Urinary bladder (tissue), 4 donors: Measurements from ENCODE around the gene MRE11. TPM values are rescaled to one million over a fixed set of nuclear protein-coding genes. Genes with fewer than 3 reads are reported as not detected.
A peak's percentile ranks its signal among the peaks of the same experiment; 100 is the strongest.

Experiments
- DNase-seq: peaks from one replicate; pipeline ENCODE4 v3.0.0-alpha.2; 2015; ENCODE audit errors: extremely low spot score
- H3K27ac ChIP-seq: one replicate; pipeline ENCODE4 v1.5.1; 2013; ENCODE audit warnings: low read depth, mild to moderate bottlenecking, moderate library complexity
- H3K36me3 ChIP-seq: one replicate; pipeline ENCODE4 v1.6.1; 2013; ENCODE audit warnings: mild to moderate bottlenecking, moderate library complexity; ENCODE audit not compliant: insufficient read depth
- H3K4me1 ChIP-seq: one replicate; pipeline ENCODE4 v1.6.1; 2013; ENCODE audit warnings: mild to moderate bottlenecking, moderate library complexity; ENCODE audit not compliant: insufficient read depth
- H3K4me3 ChIP-seq: one replicate; pipeline ENCODE4 v1.5.1; 2013; ENCODE audit warnings: low read depth, low read length
- WGBS: extraction: QIAGEN DNeasy Blood & Tissue Kit; methylation state at CpG from one replicate; pipeline ENCODE4 v1.1.7; 2013; 5-methylcytosine and 5-hydroxymethylcytosine counted together
- polyA plus RNA-seq: library from polyadenylated mRNA; stranded (reverse); fragments of 200-250 nt; gene quantifications from one replicate; pipeline ENCODE4 v1.2.3, GENCODE V29; 2013
- total RNA-seq: library from RNA; depleted of rRNA; stranded (reverse); fragments of >200 nt; gene quantifications from one replicate; pipeline ENCODE4 v1.2.3, GENCODE V29; 2014
- donor health status: healthy with polysubstance abuse.
- donor health status: healthy.

MRE11 gene
- total and polyA plus RNA-seq, 2 donors = 9.8 to 46.0 TPM

DNA sequence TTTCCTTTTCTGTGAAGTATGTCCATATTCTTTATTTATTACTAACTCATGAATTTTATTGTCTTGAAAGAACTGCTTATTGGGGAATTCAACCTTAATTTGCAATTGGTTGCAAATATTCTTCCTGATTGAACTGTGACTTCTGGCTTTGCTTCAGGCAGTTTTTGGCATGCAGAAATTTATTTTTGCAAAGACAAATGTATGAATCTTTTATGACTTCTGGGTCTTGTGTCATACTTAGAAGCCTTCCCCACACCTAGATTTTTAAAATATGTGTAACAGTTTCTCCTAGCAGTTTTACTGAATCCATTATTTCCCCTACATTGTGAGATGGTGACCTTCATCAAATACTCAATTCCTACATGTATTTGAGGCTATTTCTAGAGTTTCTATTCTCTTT, 12.3 kb downstream of the MRE11 start:
- H3K36me3 ChIP-seq = peaks cover 5% of the 10 kb centered on the region

DNA sequence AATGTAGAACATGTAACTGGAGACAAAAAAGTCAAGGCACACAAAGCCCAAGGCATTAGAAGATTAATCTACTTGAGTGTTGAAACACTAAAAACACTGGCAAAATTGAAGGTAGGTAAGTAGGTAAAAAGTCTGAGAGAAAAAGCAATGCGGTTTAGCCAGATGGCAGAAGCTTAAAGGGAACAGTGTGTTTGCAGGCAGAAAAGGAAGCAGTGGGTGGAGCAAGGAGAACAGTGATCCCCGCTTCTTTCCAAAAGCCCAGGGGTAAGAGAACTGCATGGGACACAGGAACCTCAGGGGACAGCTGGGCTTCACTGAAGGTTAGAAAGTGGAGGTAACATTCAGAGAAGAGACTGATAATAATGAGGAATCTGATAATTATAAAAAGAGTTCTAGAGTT, 16.0 kb downstream of the MRE11 start:
- DNase-seq = no peak
- WGBS = 88% methylated on average over 2 of the region's 2 CpGs
- Histone ChIP-seq H3K4me3 (no peak overlapping the region), H3K27ac (no peak overlapping the region), H3K4me1 (no peaks in the 10 kb centered on the region), H3K36me3 (peaks cover 3% of the 10 kb centered on the region)

More for the DNA sequence above, 12.3 kb downstream of the MRE11 start:
- Histone ChIP-seq H3K4me1 (no peaks in the 10 kb centered on the region), H3K4me3 (no peak overlapping the region), H3K27ac (no peak overlapping the region)
- DNase-seq = no peak

DNA sequence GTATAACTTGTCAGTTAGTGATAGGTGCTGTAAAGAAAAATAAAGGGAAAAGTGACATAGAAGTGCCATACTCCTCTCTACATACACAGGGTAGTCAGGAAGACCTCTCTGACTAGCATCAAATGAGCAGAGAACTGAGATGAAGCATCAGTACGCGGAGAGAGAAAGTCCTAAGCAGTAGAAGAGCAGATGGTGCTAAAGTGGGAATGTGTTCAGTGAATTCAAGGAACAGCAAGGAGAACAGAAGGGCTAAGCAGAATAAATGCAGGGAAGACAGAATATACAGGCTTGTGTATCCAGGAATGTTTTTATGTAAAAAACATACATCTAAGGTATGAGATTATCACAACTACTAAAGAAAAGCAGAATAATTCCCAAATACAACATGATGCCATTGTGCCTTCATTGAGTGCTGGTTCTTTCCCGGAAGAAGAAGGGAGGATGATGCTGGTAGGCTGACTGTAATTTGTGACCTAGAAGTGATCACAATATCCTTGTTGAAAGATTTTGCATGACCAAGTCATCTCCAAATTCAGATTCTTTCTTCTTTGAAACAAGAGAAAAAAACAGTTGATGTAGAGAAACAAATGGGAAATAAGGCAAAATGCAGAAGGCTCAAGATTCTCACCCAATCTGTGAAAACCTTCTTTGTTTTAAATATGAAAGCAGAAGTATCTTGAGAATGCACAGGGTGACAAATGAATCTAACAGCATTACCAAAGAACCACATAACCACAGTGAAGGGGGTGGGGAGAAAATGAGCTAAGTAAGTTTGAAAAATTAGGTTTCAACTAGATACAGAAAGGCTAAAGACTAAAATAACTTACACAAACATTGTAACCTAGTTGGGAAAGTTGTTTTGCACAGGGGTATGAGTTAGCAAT, 20.5 kb downstream of the MRE11 start:
- WGBS = 97% methylated on average over 3 of the region's 3 CpGs

DNA sequence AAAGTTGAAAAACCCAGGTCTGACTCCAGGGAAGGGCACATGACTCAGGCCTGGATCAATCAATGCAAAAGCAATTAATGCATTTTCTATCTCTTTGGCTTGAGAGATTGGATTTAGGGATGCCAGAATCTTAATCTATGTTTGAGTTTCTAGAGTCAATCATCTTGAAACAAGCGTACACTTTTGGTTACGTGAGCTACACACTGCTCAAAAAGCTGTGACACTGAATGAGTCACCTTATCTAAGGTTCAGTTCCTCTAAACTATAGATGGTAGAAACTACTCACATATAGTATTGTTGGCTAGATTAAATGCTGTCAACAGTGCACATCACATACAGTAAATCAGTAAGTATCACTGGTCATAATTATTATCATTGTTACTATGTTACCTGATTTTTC, 24.2 kb downstream of the MRE11 start:
- Histone ChIP-seq H3K36me3 (peaks cover 5% of the 10 kb centered on the region), H3K27ac (no peak overlapping the region)

More for the DNA sequence above, 20.5 kb downstream of the MRE11 start:
- Histone ChIP-seq H3K27ac (no peak overlapping the region), H3K36me3 (peaks cover 5% of the 10 kb centered on the region), H3K4me1 (no peaks in the 10 kb centered on the region), H3K4me3 (no peak overlapping the region)
- no peak for DNase-seq

DNA sequence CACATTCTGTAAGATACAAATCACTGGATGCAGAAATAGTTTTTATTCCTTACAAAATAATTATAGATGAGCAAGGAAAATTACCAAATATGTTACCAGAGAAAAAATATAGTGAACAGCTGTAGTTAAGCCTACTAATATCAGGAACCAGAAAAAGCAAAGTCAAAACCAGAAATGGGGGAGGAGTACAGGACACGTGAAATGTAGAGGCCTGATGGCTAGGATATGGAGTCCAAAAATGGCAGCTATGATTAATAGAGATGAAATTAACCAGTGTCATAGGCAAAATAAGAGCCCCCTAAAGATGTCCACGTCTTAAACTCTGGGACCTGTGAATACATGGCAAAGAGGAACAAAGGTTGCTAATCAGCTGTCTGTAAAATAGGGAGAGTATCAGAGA, 34.1 kb downstream of the MRE11 start:
- no peak overlapping the region for H3K27ac ChIP-seq
- H3K4me3 ChIP-seq = no peak overlapping the region
- peaks cover 5% of the 10 kb centered on the region for H3K36me3 ChIP-seq
- DNase-seq = no peak
- 87% methylated on average over 2 of the region's 2 CpGs for WGBS
- no peaks in the 10 kb centered on the region for H3K4me1 ChIP-seq

More for the DNA sequence above, 24.2 kb downstream of the MRE11 start:
- no peak overlapping the region for H3K4me3 ChIP-seq
- no peak for DNase-seq
- 97% methylated on average over 2 of the region's 2 CpGs for WGBS
- no peaks in the 10 kb centered on the region for H3K4me1 ChIP-seq

DNA sequence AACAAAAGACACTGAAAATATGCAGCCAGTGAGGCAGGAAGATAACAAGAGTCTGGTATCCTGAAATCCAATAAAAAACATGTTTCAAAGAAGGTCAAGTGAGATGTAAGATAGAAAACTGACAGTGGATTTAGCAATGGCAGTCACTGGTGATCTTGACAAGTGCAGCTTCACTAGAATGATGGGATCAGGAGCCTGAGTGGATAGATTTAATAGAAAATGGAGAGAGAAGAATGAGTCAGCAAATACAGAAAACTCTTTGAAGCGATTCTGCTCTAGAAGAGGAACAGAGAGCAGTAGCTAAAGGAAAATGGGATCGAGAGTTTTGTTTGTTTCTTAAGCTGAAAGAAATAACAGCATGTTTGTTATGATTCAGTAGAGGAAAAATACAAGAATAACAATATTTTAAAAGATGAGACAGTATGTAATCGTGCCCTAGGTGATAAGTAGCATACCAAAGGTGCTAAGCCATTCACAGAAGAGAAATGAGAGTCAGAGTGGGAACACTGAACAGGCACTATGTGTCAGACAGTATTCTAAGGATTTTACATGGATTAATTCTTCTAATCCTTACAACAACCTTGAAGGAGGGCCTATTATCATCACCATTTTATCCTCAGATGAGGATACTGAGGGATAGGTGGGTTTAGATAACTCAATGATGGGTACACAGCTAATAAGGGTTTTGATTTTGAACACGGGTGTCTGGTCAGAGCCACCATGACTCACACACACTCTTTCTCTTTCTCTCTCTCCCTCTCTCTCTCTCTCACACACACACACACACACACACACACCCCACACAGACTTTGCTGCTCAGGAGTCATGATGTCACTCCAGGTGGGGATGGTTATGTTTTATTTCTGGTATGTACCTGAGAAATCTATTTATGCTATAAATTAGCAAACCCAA, 36.3 kb downstream of the MRE11 start:
- peaks cover 5% of the 10 kb centered on the region for H3K36me3 ChIP-seq
- WGBS = 85% methylated on average over 4 of the region's 4 CpGs

DNA sequence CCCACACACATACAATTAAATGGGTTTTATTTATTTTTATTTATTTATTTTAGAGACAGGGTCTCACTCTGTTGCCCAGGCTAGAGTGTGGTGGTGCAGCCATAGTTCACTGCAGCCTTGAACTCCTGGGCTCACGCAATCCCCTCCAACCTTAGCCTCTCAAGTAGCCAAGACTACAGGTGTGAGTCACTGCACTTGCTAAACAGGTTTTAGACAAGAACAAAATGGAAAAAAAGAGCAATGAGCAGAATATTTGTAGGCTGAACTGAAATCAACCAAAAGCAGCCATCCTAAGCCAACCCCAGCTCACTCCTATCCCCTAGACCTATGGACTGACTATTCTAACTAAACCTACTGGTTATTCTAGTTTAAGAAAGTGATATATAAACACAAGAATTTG, 37.8 kb downstream of the MRE11 start:
- no peak overlapping the region for H3K27ac ChIP-seq
- WGBS = 94% methylated on average over 1 of the region's 1 CpG
- no peak overlapping the region for H3K4me3 ChIP-seq
- H3K4me1 ChIP-seq = no peaks in the 10 kb centered on the region
- peak; percentile 8 for DNase-seq
- H3K36me3 ChIP-seq = peaks cover 5% of the 10 kb centered on the region

More for the DNA sequence above, 36.3 kb downstream of the MRE11 start:
- H3K4me3 ChIP-seq = no peak overlapping the region
- no peak overlapping the region for H3K27ac ChIP-seq
- H3K4me1 ChIP-seq = no peaks in the 10 kb centered on the region
- no peak for DNase-seq

DNA sequence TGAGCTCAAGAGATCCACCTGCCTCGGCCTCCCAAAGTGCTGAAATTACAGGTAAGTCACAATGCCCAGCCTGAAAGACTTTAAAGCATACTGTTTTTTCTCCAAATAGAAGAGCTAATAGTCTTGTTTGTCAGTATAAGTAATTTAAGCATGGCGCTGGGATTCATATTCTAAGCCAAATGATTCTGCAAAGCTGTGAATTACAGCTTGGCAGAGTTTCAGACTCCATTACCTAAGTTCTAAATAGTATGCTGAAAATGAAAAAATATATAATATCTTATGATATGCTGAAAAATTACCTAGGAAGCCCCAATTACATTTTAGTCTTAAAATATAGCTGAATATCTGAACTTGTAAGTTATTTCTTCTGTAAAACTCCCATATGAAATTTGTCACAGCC, 39.3 kb downstream of the MRE11 start:
- WGBS = over 99% methylated on average over 2 of the region's 2 CpGs
- Histone ChIP-seq H3K4me1 (no peaks in the 10 kb centered on the region), H3K36me3 (peaks cover 4% of the 10 kb centered on the region), H3K27ac (no peak overlapping the region), H3K4me3 (no peak overlapping the region)
- DNase-seq = no peak

DNA sequence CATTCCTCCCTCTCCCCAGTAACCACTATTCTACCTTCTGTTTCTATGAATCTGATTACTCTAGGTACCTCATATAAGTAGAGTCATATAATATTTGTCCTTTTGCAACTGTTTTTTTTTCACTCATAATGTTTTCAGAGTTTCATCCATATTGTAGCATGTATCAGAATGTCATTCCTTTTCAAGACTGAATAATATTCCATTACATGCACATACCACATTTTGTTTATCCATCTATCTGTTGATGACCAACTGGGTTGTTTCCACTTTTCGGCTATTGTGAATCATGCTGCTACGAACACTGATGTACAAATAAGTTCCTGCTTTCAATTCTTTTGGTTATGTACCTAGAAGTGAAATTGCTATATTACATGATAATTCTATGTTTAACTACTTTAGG, 40.7 kb downstream of the MRE11 start:
- no peak overlapping the region for H3K27ac ChIP-seq
- H3K36me3 ChIP-seq = peaks cover 2% of the 10 kb centered on the region
- H3K4me1 ChIP-seq = no peaks in the 10 kb centered on the region
- WGBS = 97% methylated on average over 2 of the region's 2 CpGs
- H3K4me3 ChIP-seq = no peak overlapping the region
- DNase-seq = no peak

DNA sequence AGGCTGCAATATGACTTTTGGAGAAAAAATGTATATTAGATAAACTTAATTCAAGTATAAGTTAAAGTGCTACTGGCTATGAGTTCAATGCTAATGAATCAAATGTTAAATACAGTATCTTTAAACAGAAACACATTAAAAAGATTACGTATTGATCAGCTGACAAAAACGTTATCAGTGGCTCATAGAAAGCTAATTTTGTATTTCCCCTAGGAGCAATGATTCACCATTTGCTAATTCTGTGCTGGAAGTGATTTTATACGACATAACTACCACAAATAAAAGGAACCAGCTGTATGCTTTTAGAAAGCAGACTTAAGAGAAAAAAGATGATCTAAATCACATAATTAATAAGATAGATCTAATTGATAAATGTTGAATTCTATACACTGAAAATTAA, 43.6 kb downstream of the MRE11 start:
- Histone ChIP-seq H3K4me3 (no peak overlapping the region), H3K4me1 (no peaks in the 10 kb centered on the region), H3K27ac (no peak overlapping the region), H3K36me3 (no peaks in the 10 kb centered on the region)
- no peak for DNase-seq
- 62% methylated on average over 3 of the region's 3 CpGs for WGBS

DNA sequence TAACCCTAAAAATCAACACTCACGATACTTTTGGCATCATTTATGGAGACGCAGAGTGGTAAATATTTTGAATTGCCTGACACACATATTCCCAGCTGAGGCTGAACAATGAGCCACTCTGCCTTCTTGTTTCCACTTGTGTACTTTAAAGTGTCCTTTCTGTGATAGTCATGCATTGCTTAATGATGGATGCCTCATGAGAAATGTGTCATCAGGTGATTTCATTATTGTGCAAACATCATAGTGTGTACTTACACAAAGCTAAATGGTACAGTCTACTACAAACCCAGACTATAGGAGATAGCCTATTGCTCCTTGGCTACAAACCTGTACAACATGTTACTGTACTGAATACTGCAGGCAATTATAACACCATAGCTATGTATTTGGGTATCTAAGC, 44.2 kb downstream of the MRE11 start:
- Histone ChIP-seq H3K4me1 (no peaks in the 10 kb centered on the region), H3K4me3 (no peak overlapping the region), H3K36me3 (no peaks in the 10 kb centered on the region), H3K27ac (no peak overlapping the region)
- DNase-seq = no peak
- WGBS = 70% methylated on average over 2 of the region's 2 CpGs

DNA sequence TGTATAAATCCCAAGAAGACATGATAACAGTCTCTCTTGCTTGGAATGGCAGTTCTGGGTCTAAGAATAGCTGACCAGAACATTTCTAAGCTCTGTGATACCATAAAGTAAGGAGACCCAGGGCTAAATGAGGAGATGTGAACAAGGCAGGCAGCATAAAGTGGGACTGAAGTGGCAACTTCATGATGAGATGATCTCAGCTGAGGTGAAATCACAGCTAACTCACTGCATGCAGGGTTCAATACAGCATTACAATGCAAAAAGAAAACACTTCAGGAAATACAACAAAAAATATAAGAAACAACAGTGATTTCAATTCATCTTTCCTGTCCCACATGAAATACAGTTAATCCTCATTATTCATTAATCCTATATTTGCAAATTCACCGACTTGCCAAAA, 44.6 kb downstream of the MRE11 start:
- H3K4me1 ChIP-seq = no peaks in the 10 kb centered on the region
- H3K27ac ChIP-seq = no peak overlapping the region
- H3K36me3 ChIP-seq = no peaks in the 10 kb centered on the region
- 78% methylated on average over 1 of the region's 1 CpG for WGBS
- no peak for DNase-seq
- H3K4me3 ChIP-seq = no peak overlapping the region

DNA sequence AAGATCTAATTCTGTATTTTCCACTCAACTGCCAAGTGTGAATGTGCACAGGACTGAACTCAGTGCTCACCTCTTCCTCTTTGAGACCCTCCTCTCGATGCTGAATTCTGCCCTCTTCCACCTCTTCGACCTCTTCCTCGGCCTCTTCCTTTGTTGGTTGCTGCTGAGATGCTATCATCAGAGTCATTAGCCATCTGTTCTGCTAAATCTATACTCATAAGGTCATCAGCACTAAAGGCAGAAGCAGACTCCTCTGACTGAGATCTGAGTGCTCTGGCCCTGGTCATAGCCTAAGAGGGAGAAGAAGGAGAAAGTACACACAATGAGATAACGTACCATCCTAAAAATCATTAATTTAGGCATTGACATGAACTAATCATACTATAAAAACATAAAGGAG, 46.5 kb downstream of the MRE11 start:
- Histone ChIP-seq H3K27ac (no peak overlapping the region), H3K4me1 (no peaks in the 10 kb centered on the region), H3K4me3 (no peak overlapping the region), H3K36me3 (no peaks in the 10 kb centered on the region)
- WGBS = 91% methylated on average over 4 of the region's 4 CpGs
- no peak for DNase-seq

DNA sequence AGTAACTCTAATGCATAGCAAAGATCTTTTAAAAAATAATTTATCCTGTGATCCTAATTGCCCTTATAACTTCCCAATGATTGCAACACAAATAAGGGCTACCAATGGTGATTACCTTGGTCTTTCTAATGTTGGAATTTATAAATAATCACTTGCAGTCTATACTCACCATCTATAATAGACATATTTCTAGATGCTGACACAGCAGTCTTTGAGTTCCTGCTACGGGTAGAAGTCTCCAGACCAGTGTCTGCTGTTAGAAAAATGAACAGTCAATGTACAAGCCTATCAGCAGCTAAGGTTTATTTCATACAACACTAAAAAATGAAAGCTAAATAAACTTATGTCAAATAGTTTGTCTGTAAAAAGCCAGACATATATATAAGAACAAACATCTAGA, 48.0 kb downstream of the MRE11 start:
- Histone ChIP-seq H3K4me1 (no peaks in the 10 kb centered on the region), H3K4me3 (no peak overlapping the region), H3K36me3 (no peaks in the 10 kb centered on the region), H3K27ac (no peak overlapping the region)
- 86% methylated on average over 1 of the region's 1 CpG for WGBS
- no peak for DNase-seq
